22Rv1 (cell line): ENCODE measurements around the gene PRKRIP1.
"Not testable (repeated sequence)": the region's sequence is repeated elsewhere in the genome, so short reads cannot be mapped to it uniquely, and the experiment has no call there.

Experiments used
- ZFX ChIP-seq: fragments of 450-650 bp; IDR thresholded peaks from 2 replicates; pipeline ENCODE4 v1.6.1; 2017; ENCODE audit warnings: antibody characterized with exemption, borderline replicate concordance
- TF ChIP-seq, protein P1 (sequence below): fragments of 450-650 bp; IDR thresholded peaks from 2 replicates; pipeline ENCODE4 v1.5.1; 2017; ENCODE audit warnings: mild to moderate bottlenecking

- TF ChIP-seq, protein P1, sequence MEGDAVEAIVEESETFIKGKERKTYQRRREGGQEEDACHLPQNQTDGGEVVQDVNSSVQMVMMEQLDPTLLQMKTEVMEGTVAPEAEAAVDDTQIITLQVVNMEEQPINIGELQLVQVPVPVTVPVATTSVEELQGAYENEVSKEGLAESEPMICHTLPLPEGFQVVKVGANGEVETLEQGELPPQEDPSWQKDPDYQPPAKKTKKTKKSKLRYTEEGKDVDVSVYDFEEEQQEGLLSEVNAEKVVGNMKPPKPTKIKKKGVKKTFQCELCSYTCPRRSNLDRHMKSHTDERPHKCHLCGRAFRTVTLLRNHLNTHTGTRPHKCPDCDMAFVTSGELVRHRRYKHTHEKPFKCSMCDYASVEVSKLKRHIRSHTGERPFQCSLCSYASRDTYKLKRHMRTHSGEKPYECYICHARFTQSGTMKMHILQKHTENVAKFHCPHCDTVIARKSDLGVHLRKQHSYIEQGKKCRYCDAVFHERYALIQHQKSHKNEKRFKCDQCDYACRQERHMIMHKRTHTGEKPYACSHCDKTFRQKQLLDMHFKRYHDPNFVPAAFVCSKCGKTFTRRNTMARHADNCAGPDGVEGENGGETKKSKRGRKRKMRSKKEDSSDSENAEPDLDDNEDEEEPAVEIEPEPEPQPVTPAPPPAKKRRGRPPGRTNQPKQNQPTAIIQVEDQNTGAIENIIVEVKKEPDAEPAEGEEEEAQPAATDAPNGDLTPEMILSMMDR = peak; percentile 48
- TF ChIP-seq ZFX = not testable (repeated sequence)
Observed at GRCh38 chr7:102363549-102364393, 32.4 kb upstream of the PRKRIP1 start.
